ENCODE results near the gene BCO2.
"Not testable (repeated sequence)": the region's sequence is repeated elsewhere in the genome, so short reads cannot be mapped to it uniquely, and the experiment has no call there.

BCO2 gene

DNA sequence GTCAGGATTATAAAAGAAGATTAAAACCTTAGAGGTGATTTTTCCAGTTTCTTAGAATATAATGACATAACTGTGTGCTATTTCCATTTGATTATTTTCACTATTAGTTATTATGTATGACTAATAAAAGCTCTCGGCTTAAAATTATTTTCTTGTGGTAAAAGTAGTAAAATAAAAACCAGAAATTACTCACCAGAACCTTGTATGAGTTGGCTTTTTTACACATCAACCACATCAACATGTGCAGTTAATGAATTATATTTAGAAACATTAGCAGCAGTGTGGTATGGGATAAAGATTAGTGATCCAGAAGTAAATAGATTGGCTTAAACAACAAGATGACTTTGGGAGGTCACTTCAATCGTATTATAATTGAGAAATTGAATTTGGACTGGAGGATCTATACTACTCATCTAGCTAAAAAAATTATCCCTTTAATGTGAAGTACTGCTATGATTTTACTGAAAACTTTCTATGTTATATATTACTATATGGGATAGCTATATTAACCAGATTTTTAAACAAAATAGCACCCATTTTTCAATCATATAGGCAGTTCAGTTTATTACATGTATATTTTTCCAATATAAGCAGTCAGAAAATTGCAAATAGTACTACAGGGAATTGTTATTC, 2.8 kb upstream of the BCO2 start:
- peak; percentile 30 for DNase-seq

DNA sequence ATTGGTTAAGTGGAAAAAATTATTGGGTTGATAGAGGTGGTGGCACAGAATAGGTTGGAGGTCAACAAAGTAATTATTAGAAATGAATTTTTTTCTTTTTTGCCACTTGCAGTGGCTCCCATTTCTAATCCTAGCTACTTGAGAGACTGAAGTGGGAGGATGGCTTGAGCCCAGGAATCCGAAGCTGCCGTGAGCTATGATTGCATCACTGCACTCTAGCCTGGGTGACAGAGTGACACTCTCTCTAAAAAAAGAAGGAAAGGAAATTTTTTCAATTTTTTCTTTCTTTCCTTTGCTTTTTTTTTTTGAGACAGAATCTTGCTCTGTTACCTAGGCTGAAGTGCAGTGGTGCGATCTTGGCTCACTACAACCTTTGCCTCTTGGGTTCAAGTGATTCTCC, 2.2 kb upstream of the BCO2 start:
- no peak for DNase-seq

GRCh38 chr11:112175599-112175952, 264 bp downstream of the BCO2 start:
- DNase-seq: no peak

- DNase-seq: no peak
Observed at GRCh38 chr11:112176077-112176476, 765 bp downstream of the BCO2 start.

DNA sequence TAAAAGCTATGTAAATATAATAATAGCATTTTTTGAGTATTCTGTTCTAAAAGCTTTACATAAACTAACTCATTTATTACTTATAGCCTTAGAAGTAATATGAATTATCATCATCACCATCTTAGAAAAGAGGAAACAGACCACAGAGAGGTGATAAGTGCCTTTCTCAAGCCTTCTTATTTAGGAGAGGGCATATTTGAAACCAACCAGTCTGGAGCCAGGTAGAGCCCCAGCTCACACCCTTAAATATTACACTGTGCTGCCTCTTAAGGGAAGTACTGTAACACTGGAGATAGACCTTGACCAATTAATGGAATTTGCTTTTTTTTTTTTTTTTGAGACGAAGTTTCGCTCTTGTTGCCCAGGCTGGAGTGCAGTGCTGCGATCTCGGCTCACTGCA, 2.3 kb downstream of the BCO2 start:
- no peak for DNase-seq

- DNase-seq: no peak
Observed at GRCh38 chr11:112178428-112178827, 3.1 kb downstream of the BCO2 start.

- no peak for DNase-seq
Observed at GRCh38 chr11:112178936-112179335, 3.6 kb downstream of the BCO2 start.

- DNase-seq: no peak
Observed at GRCh38 chr11:112179601-112180000, 4.3 kb downstream of the BCO2 start.

GRCh38 chr11:112182867-112183266, 7.6 kb downstream of the BCO2 start:
- DNase-seq: no peak

GRCh38 chr11:112185883-112186282, 10.6 kb downstream of the BCO2 start:
- no peak for DNase-seq

DNA sequence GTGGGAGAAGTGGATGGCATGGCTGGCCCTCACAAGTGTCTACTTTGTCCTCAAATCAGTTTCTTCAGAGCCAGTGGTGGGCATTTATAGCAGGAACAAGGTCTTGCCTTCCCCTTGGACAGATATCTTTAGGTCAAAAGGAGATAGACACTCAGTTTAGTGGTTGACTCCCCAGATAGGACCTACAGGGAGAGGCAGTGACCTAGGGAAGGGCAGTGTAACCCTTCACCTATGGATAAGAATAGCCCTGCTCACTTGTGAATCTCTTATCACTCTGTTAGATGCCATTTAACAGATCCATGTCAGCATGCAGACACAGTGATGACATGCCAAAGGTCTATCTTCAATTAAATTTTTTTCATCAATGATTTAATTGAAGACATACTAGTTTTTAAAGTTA, 11.0 kb downstream of the BCO2 start:
- no peak for DNase-seq

- DNase-seq: not testable (repeated sequence)
Observed at GRCh38 chr11:112195113-112195512, 19.8 kb downstream of the BCO2 start.

GRCh38 chr11:112195951-112196351, 20.6 kb downstream of the BCO2 start:
- DNase-seq: no peak

- no peak for DNase-seq
Observed at GRCh38 chr11:112196519-112197087, 21.3 kb downstream of the BCO2 start.

GRCh38 chr11:112199101-112199500, 23.8 kb downstream of the BCO2 start:
- not testable (repeated sequence) for DNase-seq

DNA sequence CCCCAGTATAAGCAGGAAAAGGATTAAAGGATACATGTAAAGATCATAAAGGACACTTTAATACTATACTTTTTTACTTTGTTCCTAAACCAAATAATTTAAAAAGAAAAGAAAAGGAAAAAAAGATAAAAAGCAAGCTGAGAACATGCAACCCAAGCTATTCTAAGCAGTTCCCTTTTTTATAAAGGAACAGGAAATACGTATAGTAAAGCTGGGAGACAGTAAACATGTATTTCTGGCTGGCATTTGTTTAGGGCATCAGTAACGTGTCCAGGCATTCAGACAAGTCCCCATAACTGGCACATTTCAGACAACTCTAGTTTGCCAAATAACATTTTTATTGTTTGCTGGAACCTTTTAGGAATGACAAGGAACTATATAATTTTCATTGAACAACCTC, 24.9 kb downstream of the BCO2 start:
- DNase-seq: no peak

DNA sequence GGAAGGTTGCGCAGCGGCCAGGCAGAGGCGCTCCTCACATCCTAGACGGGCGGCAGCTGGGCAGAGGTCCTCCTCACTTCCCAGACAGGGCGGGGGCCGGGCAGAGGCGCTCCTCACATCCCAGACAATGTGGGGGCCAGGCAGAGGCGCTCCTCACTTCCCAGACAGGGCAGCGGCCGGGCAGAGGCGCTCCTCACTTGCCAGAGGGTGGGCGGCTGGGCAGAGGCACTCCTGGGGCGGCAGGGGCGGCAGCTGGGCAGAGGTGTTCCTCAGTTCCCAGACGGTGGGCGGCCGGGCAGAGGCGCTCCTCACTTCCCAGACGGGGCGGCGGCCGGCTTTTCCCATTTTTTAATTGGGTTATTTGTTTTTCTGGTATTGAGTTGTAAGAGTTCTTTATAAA, 30.8 kb downstream of the BCO2 start:
- DNase-seq: no peak

DNA sequence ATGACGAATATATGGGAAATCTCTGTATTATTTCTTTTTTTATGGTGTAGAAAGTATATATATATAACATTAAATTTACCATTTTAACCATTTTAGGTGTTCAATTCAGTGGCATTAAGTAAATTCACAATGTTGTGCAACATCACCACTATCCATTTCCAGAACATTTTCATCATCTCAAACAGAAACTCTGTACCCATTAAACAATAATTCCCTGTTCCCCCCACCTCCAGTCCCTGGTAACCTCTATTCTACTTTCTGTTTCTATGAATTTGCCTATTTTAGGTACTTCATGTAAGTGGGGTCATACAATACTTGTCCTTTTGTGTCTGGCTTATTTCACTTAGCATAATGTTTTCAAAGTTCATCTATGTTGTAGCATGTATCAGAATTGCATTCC, 35.6 kb downstream of the BCO2 start:
- DNase-seq: no peak

- peak; percentile 45 for DNase-seq
Observed at GRCh38 chr11:112211536-112211935, 36.2 kb downstream of the BCO2 start.

DNA sequence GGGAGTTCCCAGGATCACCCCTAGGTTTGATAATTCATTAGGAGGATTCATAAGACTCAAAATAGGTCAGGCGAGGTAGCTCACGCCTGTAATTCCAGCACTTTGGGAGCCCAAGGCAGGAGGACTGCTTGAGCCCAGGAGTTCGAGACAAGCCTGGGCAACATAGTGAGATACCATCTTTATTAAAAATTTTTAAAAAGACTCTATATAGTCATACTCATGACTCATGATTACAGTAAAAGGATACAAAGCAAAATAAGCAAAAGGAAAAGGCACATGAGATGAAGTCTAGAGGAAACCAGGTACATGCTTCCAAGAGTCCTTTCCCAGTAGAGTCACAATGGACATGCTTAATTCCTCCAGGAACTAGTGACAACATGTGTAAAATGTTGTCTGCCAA, 37.0 kb downstream of the BCO2 start:
- DNase-seq: no peak

DNA sequence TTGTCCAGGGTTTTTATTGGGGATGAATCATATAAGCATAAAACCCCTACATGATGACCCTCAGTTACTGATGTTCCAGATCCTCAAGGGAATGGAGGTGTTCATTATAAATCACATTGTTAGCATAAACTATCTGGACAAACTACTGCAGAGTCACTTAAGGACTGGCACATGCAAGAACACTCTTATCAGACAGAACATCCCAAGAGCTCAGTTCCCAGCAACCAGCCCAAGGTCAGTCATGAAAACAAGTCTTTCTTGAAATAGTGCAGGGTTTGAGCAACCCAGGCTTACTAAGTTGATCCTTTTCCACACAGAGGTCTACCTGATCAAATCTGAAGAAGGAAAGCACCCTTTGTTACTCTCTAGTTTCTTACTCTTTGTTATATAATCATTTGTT, 37.4 kb downstream of the BCO2 start:
- DNase-seq: no peak

- no peak for DNase-seq
Observed at GRCh38 chr11:112213753-112214152, 38.4 kb downstream of the BCO2 start.

DNA sequence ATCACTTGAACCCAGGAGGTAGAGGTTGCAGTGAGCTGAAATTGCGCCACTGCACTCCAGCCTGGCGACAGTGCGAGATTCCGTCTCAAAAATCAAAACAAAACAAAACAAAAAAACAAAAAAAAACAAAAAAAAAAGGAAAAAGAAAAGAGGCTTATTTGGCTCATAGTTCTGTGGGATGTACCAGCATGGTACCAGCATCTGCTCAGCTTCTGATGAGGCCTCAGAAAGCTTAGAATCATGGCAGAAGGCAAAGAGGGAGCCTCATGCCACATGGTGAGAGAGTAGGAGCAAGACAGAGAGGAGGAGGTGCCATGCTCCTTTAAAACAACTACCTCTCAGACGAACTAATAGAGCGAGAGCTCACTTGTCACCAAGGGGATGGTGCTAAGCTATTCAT, 40.3 kb downstream of the BCO2 start:
- no peak for DNase-seq

GRCh38 chr11:112216561-112217105, 41.3 kb downstream of the BCO2 start:
- DNase-seq: no peak

All from activated CD4-positive, alpha-beta T cell treated with anti-CD3 and anti-CD28 coated beads, Interleukin-2, Interleukin-6, amounts not matched to agents 100 ng/mL and 50 ng/mL, durations not matched to agents 16 hours and 8 hours (primary cell).